Natural killer cell (primary cell): ENCODE results near the gene TRAF5. TPM values are rescaled to one million over a fixed set of nuclear protein-coding genes. Genes with fewer than 3 reads are reported as not detected.

Experiments used
- ATAC-seq, 3 donors: fragments of 150-1000 bp in 2 of 3; fragments of 200-7000 bp in 1 of 3; cut with Tn5 transposase; 1 replicate in 1 of 3; 2 replicates in 2 of 3; pipeline ENCODE4 v1.10.0; 2021; ENCODE audit warnings: mild to moderate bottlenecking in 2 of 3, moderate library complexity in 2 of 3
- DNase-seq, 2 donors: peaks; one replicate each; pipeline versions ENCODE4 v3.0.0 to v3.0.0-alpha.2; 2013 to 2021; ENCODE audit warnings: mixed read lengths in 1 of 2
- H3K27ac ChIP-seq: one replicate; pipeline ENCODE4 v1.5.1; 2013; ENCODE audit warnings: mild to moderate bottlenecking, low read length
- H3K27me3 ChIP-seq: one replicate; pipeline ENCODE4 v1.6.1; 2013; ENCODE audit warnings: low read length; ENCODE audit not compliant: control insufficient read depth, insufficient read depth
- H3K36me3 ChIP-seq: one replicate; pipeline ENCODE4 v1.6.1; 2013; ENCODE audit warnings: low read length; ENCODE audit not compliant: control insufficient read depth, insufficient read depth
- H3K4me1 ChIP-seq: one replicate; pipeline ENCODE4 v1.6.1; 2013; ENCODE audit warnings: low read length; ENCODE audit not compliant: control insufficient read depth, insufficient read depth
- H3K4me3 ChIP-seq: one replicate; pipeline ENCODE4 v1.5.1; 2013; ENCODE audit warnings: low read length
- H3K9me3 ChIP-seq: one replicate; pipeline ENCODE4 v1.6.1; 2013; ENCODE audit warnings: low read length; ENCODE audit not compliant: control insufficient read depth, insufficient read depth
- H3K27ac Mint-ChIP-seq, 2 donors: one replicate each; pipeline ENCODE4 v1.8.0; 2022; ENCODE audit warnings: mild to moderate bottlenecking in 2 of 2, mixed read lengths in 2 of 2, moderate library complexity in 1 of 2
- H3K27me3 Mint-ChIP-seq, 2 donors: one replicate each; pipeline ENCODE4 v1.8.0; 2022; ENCODE audit warnings: low read depth in 2 of 2, mixed read lengths in 2 of 2
- H3K36me3 Mint-ChIP-seq: one replicate; pipeline ENCODE4 v1.8.0; 2022; ENCODE audit warnings: mixed read lengths
- H3K4me1 Mint-ChIP-seq, 2 donors: one replicate each; pipeline ENCODE4 v1.8.0; 2022; ENCODE audit warnings: mixed read lengths in 2 of 2
- H3K4me3 Mint-ChIP-seq: one replicate; pipeline ENCODE4 v1.8.0; 2022; ENCODE audit warnings: mild to moderate bottlenecking, moderate library complexity, mixed read lengths
- H3K9me3 Mint-ChIP-seq, 2 donors: one replicate each; pipeline ENCODE4 v1.8.0; 2022; ENCODE audit warnings: mixed read lengths in 2 of 2
- CTCF ChIP-seq: fragments of 200-600 bp; IDR thresholded peaks from one replicate; pipeline ENCODE4 v1.8.0; 2022; ENCODE audit warnings: antibody characterized with exemption
- WGBS: methylation state at CpG from one replicate; pipeline ENCODE4 v1.1.7; 2013; ENCODE audit warnings: missing lambda C conversion rate; ENCODE audit not compliant: insufficient coverage; 5-methylcytosine and 5-hydroxymethylcytosine counted together
- intact Hi-C: fragments of 100-400 bp; cut with micrococcal nuclease; formaldehyde crosslinking; loops from one replicate; pipeline ENCODE4 v1.14.2; 2022
- total RNA-seq, 4 donors: library from RNA; stranded (reverse); fragments of 120-200 nt in 1 of 4; gene quantifications; one replicate each; pipeline versions ENCODE4 v1.2.3 to v1.2.4, GENCODE V29; 2013 to 2022

The TRAF5 gene
- total RNA-seq, 3 donors from 2014 or later (not counting 1 experiment from before 2014, with no cell fraction given), result 52.3 to 74.4 (median 55.6) TPM

GRCh38 chr1:211332036-211332616 is 5.5 kb downstream of the TRAF5 start:
- Mint-ChIP-seq H3K4me1 (peaks cover 93 to 95% of the 10 kb centered on the region in 2 donors), H3K9me3 (no peaks in the 10 kb centered on the region), H3K27ac (peak overlapping the region; percentile 41 to 64), H3K4me3 (no peak overlapping the region), H3K27me3 (no peaks in the 10 kb centered on the region), H3K36me3 (no peaks in the 10 kb centered on the region)
- no peak overlapping the region for H3K27ac ChIP-seq
- peaks cover 5% of the 10 kb centered on the region for H3K36me3 ChIP-seq
- ATAC-seq (no peak), DNase-seq (no peak)
- H3K4me1 ChIP-seq, result peaks cover 86% of the 10 kb centered on the region
- TF ChIP-seq CTCF, result no peak
- 83% methylated on average over 3 of the region's 3 CpGs for WGBS
- H3K27me3 ChIP-seq, result no peaks in the 10 kb centered on the region
- no peak overlapping the region for H3K4me3 ChIP-seq
- intact Hi-C loops, result no loop called here
- no peaks in the 10 kb centered on the region for H3K9me3 ChIP-seq

GRCh38 chr1:211332830-211333229 is 6.2 kb downstream of the TRAF5 start:
- 92% methylated on average over 2 of the region's 2 CpGs for WGBS
- H3K27me3 Mint-ChIP-seq, result no peaks in the 10 kb centered on the region
- H3K4me3 Mint-ChIP-seq, result no peak overlapping the region
- no peak for DNase-seq
- H3K4me1 Mint-ChIP-seq, result peaks cover 93 to 95% of the 10 kb centered on the region in 2 donors
- H3K4me3 ChIP-seq, result no peak overlapping the region
- no peaks in the 10 kb centered on the region for H3K9me3 Mint-ChIP-seq
- intact Hi-C loops, result no loop called here
- no peak for ATAC-seq
- H3K4me1 ChIP-seq, result peaks cover 89% of the 10 kb centered on the region
- no peaks in the 10 kb centered on the region for H3K9me3 ChIP-seq
- H3K36me3 Mint-ChIP-seq, result no peaks in the 10 kb centered on the region
- no peaks in the 10 kb centered on the region for H3K27me3 ChIP-seq
- H3K36me3 ChIP-seq, result peaks cover 5% of the 10 kb centered on the region
- no peak for TF ChIP-seq CTCF
- no peak overlapping the region for H3K27ac ChIP-seq
- peak overlapping the region; percentile 41 to 72 for H3K27ac Mint-ChIP-seq

DNA sequence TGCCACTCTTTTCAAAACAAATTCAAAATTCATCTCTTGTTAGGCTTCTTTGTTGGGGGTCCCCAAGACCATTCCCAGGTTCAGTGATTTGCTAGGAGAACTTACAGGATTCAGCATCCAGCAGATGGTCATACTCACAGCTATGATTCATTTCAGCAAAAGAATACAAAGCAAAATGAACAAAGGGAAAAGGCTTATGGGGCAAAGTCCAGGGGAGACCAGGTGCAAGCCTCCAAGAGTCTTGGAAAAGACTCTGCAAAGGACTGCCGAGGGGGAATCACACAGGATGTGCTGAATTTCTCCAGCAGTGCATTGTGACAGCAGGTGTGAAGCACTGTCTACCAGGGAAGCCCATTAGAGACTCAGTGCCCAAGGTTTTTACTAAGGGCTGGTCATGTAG is 7.3 kb downstream of the TRAF5 start:
- WGBS, result 38% methylated on average over 1 of the region's 1 CpG
- H3K27ac Mint-ChIP-seq, result peak overlapping the region; percentile 79 to 85
- H3K9me3 ChIP-seq, result no peaks in the 10 kb centered on the region
- DNase-seq (no peak), ATAC-seq (no peak)
- peaks cover 87 to 88% of the 10 kb centered on the region in 2 donors for H3K4me1 Mint-ChIP-seq
- no peaks in the 10 kb centered on the region for H3K27me3 ChIP-seq
- no peaks in the 10 kb centered on the region for H3K36me3 Mint-ChIP-seq
- H3K9me3 Mint-ChIP-seq, result no peaks in the 10 kb centered on the region
- H3K4me3 Mint-ChIP-seq, result no peak overlapping the region
- no peak overlapping the region for H3K4me3 ChIP-seq
- H3K36me3 ChIP-seq, result peaks cover 5% of the 10 kb centered on the region
- intact Hi-C loops, result no loop called here
- H3K27ac ChIP-seq, result peak overlapping the region; percentile 4
- peaks cover 89% of the 10 kb centered on the region for H3K4me1 ChIP-seq
- TF ChIP-seq CTCF, result no peak
- no peaks in the 10 kb centered on the region for H3K27me3 Mint-ChIP-seq

- H3K27me3 ChIP-seq, result no peaks in the 10 kb centered on the region
- Mint-ChIP-seq H3K9me3 (no peaks in the 10 kb centered on the region), H3K27ac (peak overlapping the region; percentile 79 to 85), H3K36me3 (no peaks in the 10 kb centered on the region), H3K4me3 (peak overlapping the region; percentile 74), H3K4me1 (peaks cover 85 to 86% of the 10 kb centered on the region in 2 donors), H3K27me3 (no peaks in the 10 kb centered on the region)
- peak overlapping the region; percentile 80 for H3K27ac ChIP-seq
- ATAC-seq, result peak; percentile 67 to 88 (median 86)
- H3K4me1 ChIP-seq, result peaks cover 89% of the 10 kb centered on the region
- 52% methylated on average over 2 of the region's 4 CpGs for WGBS
- DNase-seq, result no peak
- no peak overlapping the region for H3K4me3 ChIP-seq
- no peak for TF ChIP-seq CTCF
- H3K9me3 ChIP-seq, result no peaks in the 10 kb centered on the region
- peaks cover 5% of the 10 kb centered on the region for H3K36me3 ChIP-seq
- intact Hi-C loops, result no loop called here
Measured at GRCh38 chr1:211334986-211335385, 8.4 kb downstream of the TRAF5 start.
